HepG2 (cell line): ENCODE data around the gene ALK. TPM values are rescaled to one million over a fixed set of nuclear protein-coding genes. Genes with fewer than 3 reads are reported as not detected.

Source experiments
- ATAC-seq: fragments of 200-7000 bp; cut with Tn5 transposase; 3 replicates; pipeline ENCODE4 v1.9.1; 2020; ENCODE audit warnings: mild to moderate bottlenecking, moderate library complexity
- BruUV-seq: library from RNA; stranded (reverse); fragments of 400-500 nt; replicated peaks from 2 replicates; lab custom pipeline; 2021; lab: Mats Ljungman, UMichigan
- CTCF ChIA-PET: fragments of 300-600 bp; formaldehyde crosslinking; extraction: SDS; loops from one replicate; lab custom pipeline; 2021; ENCODE audit warnings: low total read pairs, inconsistent platforms, low intra/inter-chr PET ratio; lab: Yijun Ruan, JAX
- POLR2A ChIA-PET: fragments of 350-600 bp; sonication (Branson Sonifier 250); formaldehyde crosslinking; loops from one replicate; lab custom pipeline; 2020; ENCODE audit warnings: antibody characterized with exemption, inconsistent platforms; lab: Yijun Ruan, JAX
- DNase-seq: peaks from one replicate; pipeline ENCODE4 v3.0.0-alpha.2; 2015; ENCODE audit warnings: low spot score
- FAIRE-seq: peaks from 3 replicates; lab custom pipeline; 2011; peaks lifted over from hg19 to GRCh38; lab: Jason Lieb, UNC
- H2AFZ ChIP-seq: one replicate; pipeline ENCODE4 v1.6.1; 2011; ENCODE audit warnings: low read length, inconsistent platforms
- H3K27ac ChIP-seq: fragments of 300-600 bp; 3 replicates; pipeline ENCODE4 v1.8.0; 2011; ENCODE audit warnings: mixed run types, mild to moderate bottlenecking, mixed read lengths, low read length, inconsistent platforms; ENCODE audit not compliant: insufficient read depth; ENCODE audit errors: extremely low read length
- H3K27me3 ChIP-seq, 2 experiments: fragments of 200-600 bp in 1 of 2; 2 replicates in 1 of 2; 3 replicates in 1 of 2; pipeline versions ENCODE4 v1.6.0 to v1.8.0; 2011; ENCODE audit warnings: low read length in 2 of 2, mild to moderate bottlenecking in 2 of 2, moderate library complexity in 2 of 2, inconsistent platforms in 1 of 2; ENCODE audit not compliant: insufficient read depth in 2 of 2, control insufficient read depth in 1 of 2
- H3K36me3 ChIP-seq, 2 experiments: fragments of 200-600 bp in 1 of 2; replicated peaks in 1 of 2; 2 replicates in 1 of 2; 3 replicates in 1 of 2; pipeline versions ENCODE4 v1.5.1 to v1.8.0; 2011; ENCODE audit warnings: low read length in 2 of 2, inconsistent platforms in 1 of 2; ENCODE audit not compliant: insufficient read depth in 2 of 2, control insufficient read depth in 1 of 2
- H3K4me1 ChIP-seq: 2 replicates; pipeline ENCODE4 v1.5.1; 2012; ENCODE audit warnings: low read length, inconsistent platforms; ENCODE audit not compliant: insufficient read depth
- H3K4me2 ChIP-seq: 2 replicates; pipeline ENCODE4 v1.6.0; 2011; ENCODE audit warnings: low read depth, low read length, inconsistent platforms
- H3K4me3 ChIP-seq, 3 experiments: fragments of 200-600 bp in 1 of 3; sonication (generic), shearing (Covaris generic) in 1 of 3; replicated peaks in 1 of 3; 2 replicates each; pipeline ENCODE4 v1.5.1; 2011 to 2016; ENCODE audit warnings: low read length in 3 of 3, inconsistent platforms in 2 of 3, low read depth in 2 of 3, mild to moderate bottlenecking in 2 of 3, control low read depth in 1 of 3, mixed read lengths in 1 of 3; ENCODE audit not compliant: insufficient read depth in 1 of 3
- H3K79me2 ChIP-seq: one replicate; pipeline ENCODE4 v1.6.1; 2011; ENCODE audit warnings: low read length, inconsistent platforms; ENCODE audit not compliant: insufficient read depth
- H3K9ac ChIP-seq: 2 replicates; pipeline ENCODE4 v1.6.0; 2011; ENCODE audit warnings: mild to moderate bottlenecking, low read depth, low read length, inconsistent platforms; ENCODE audit not compliant: insufficient read depth
- H3K9me3 ChIP-seq: 2 replicates; pipeline ENCODE4 v1.5.1; 2012; ENCODE audit warnings: mild to moderate bottlenecking, low read length
- H4K20me1 ChIP-seq: 2 replicates; pipeline ENCODE4 v1.6.0; 2011; ENCODE audit warnings: inconsistent platforms, mild to moderate bottlenecking, low read length, moderate library complexity; ENCODE audit not compliant: insufficient read depth
- AGO1 ChIP-seq: fragments of 200-400 bp; formaldehyde crosslinking; IDR thresholded peaks from 2 replicates; pipeline ENCODE4 v1.6.1; 2017; ENCODE audit warnings: mild to moderate bottlenecking, low read depth, low read length, moderate library complexity; ENCODE audit not compliant: poor library complexity, severe bottlenecking
- BCL3 ChIP-seq: sonication (generic); formaldehyde crosslinking; IDR thresholded peaks from 2 replicates; pipeline ENCODE4 v1.5.1; 2020; ENCODE audit warnings: mild to moderate bottlenecking, missing genetic modification reagents, moderate library complexity
- BRCA1 ChIP-seq: sonication (generic); formaldehyde crosslinking; IDR thresholded peaks from 2 replicates; pipeline ENCODE4 v1.4.0; 2020; ENCODE audit warnings: missing genetic modification reagents
- CCDC6 ChIP-seq: sonication (generic); formaldehyde crosslinking; IDR thresholded peaks from 2 replicates; pipeline ENCODE4 v1.8.1; 2022; ENCODE audit warnings: mild to moderate bottlenecking, missing genetic modification reagents, moderate library complexity
- KDM6A ChIP-seq: IDR thresholded peaks from 2 replicates; pipeline ENCODE4 v1.6.1; 2016; ENCODE audit warnings: low read depth
- NCOA2 ChIP-seq: sonication (generic); formaldehyde crosslinking; IDR thresholded peaks from 2 replicates; pipeline ENCODE4 v1.8.0; 2022; ENCODE audit warnings: inconsistent platforms
- PBX2 ChIP-seq: IDR thresholded peaks from 2 replicates; pipeline ENCODE4 v1.6.1; 2016; ENCODE audit warnings: control low read depth
- SMAD1 ChIP-seq: sonication (generic); formaldehyde crosslinking; IDR thresholded peaks from 2 replicates; pipeline ENCODE4 v1.4.0; 2020; ENCODE audit warnings: missing genetic modification reagents, low read depth, mild to moderate bottlenecking, borderline replicate concordance
- TFDP1 ChIP-seq: IDR thresholded peaks from 2 replicates; pipeline ENCODE4 v1.6.1; 2016; ENCODE audit warnings: missing compliant biosample characterization, missing genetic modification reagents, borderline replicate concordance
- ZBTB14 ChIP-seq: sonication (generic); formaldehyde crosslinking; IDR thresholded peaks from 2 replicates; pipeline ENCODE4 v1.4.0; 2020; ENCODE audit warnings: missing genetic modification reagents
- ZNF282 ChIP-seq: fragments of 450-650 bp; IDR thresholded peaks from 2 replicates; pipeline ENCODE4 v1.6.1; 2018; ENCODE audit not compliant: partially characterized antibody
- ZNF30 ChIP-seq: sonication (generic); formaldehyde crosslinking; IDR thresholded peaks from 2 replicates; pipeline ENCODE4 v1.5.0; 2020; ENCODE audit warnings: mild to moderate bottlenecking, missing genetic modification reagents
- ZNF343 ChIP-seq: sonication (generic); formaldehyde crosslinking; IDR thresholded peaks from 2 replicates; pipeline ENCODE4 v1.4.0; 2020; ENCODE audit warnings: mild to moderate bottlenecking, missing genetic modification reagents
- ZUFSP ChIP-seq: sonication (generic); formaldehyde crosslinking; IDR thresholded peaks from 2 replicates; pipeline ENCODE4 v1.9.0; 2021; ENCODE audit warnings: missing genetic modification reagents, mild to moderate bottlenecking, borderline replicate concordance
- WGBS: methylation state at CpG from one replicate; pipeline ENCODE4 v1.1.6; 2017; ENCODE audit warnings: low lambda C conversion rate; 5-methylcytosine and 5-hydroxymethylcytosine counted together
- in situ Hi-C: cut with HindIII; loops from 2 replicates; pipeline ENCODE4 v1.10.0; 2017; ENCODE audit warnings: low pct_unique_long_range_greater_than_20kb; ENCODE audit not compliant: extremely low pct_ligation_motif_present
- intact Hi-C: fragments of 100-400 bp; cut with micrococcal nuclease; formaldehyde crosslinking; loops from one replicate; pipeline ENCODE4 v1.10.0; 2022; ENCODE audit not compliant: unreplicated experiment
- polyA plus RNA-seq, 8 experiments: library from polyadenylated mRNA; depleted of rRNA in 3 of 8; stranded (reverse) in 7 of 8; unstranded in 1 of 8; fragments of >200 nt; fragmentation: Illumina TruSeq in 4 of 8; extraction: Trizol in 4 of 8; gene quantifications; 2 replicates each; pipeline versions ENCODE4 v1.2.1 to v1.2.3, GENCODE V29; 2011 to 2016; ENCODE audit warnings: low read depth in 4 of 8, missing spikeins in 1 of 8, mixed read lengths in 1 of 8; ENCODE audit not compliant: insufficient read depth in 1 of 8
- total RNA-seq, 5 experiments: library from RNA; depleted of rRNA; stranded (reverse); fragments of >200 nt; fragmentation: Illumina TruSeq; extraction: Trizol; gene quantifications; 2 replicates each; pipeline ENCODE4 v1.2.3, GENCODE V29; 2016; ENCODE audit warnings: low read depth in 1 of 5

ALK gene
- total and polyA plus RNA-seq, 2 of the 13 experiments (the other 11 are each of a cell fraction or from before 2014, with no cell fraction given), result not detected

- no peak overlapping the region for H2AFZ ChIP-seq
- H3K4me3 ChIP-seq, result no peak overlapping the region
- H3K79me2 ChIP-seq, result no peaks in the 10 kb centered on the region
- FAIRE-seq, result no peak
- peaks cover 0 to 4% of the 10 kb centered on the region in 2 experiments; a peak in 1 of 5 replicates for H3K27me3 ChIP-seq
- H3K27ac ChIP-seq, result no peak overlapping the region
- DNase-seq, result no peak
- H3K9ac ChIP-seq, result no peak overlapping the region
- 6% methylated on average over 7 of the region's 7 CpGs for WGBS
- H3K36me3 ChIP-seq, result no peaks in the 10 kb centered on the region
- H3K9me3 ChIP-seq, result no peaks in the 10 kb centered on the region
- POLR2A ChIA-PET, result no interaction called here
- intact Hi-C loops (no loop called here), in situ Hi-C loops (no loop called here)
- TF ChIP-seq BCL3 (CRISPR knock-in tag), result no peak
- TF ChIP-seq ZNF30 (CRISPR knock-in tag), result no peak
- TF ChIP-seq SMAD1, result no peak
- no peak for TF ChIP-seq ZNF282
- TF ChIP-seq AGO1, result no peak
- TF ChIP-seq KDM6A (CRISPR knock-in tag), result no peak
- TF ChIP-seq ZNF343 (CRISPR knock-in tag), result no peak
- TF ChIP-seq PBX2, result no peak
- no peak for TF ChIP-seq NCOA2 (CRISPR knock-in tag)
- TF ChIP-seq BRCA1 (CRISPR knock-in tag), result no peak
- no peak for TF ChIP-seq CCDC6 (CRISPR knock-in tag)
- no peak for TF ChIP-seq TFDP1 (CRISPR knock-in tag)
- no peak for TF ChIP-seq ZUFSP
- no peak for TF ChIP-seq ZBTB14 (CRISPR knock-in tag)
- H4K20me1 ChIP-seq, result no peaks in the 10 kb centered on the region
- CTCF ChIA-PET, result no interaction called here
- ATAC-seq, result no peak
- no TSS peak for BruUV-seq
- no peaks in the 10 kb centered on the region for H3K4me1 ChIP-seq
- H3K4me2 ChIP-seq, result no peak overlapping the region
These were observed 191.5 kb downstream of the ALK start for GRCh38 chr2:29729932-29730331.
